HEK293T (cell line): ENCODE measurements around the gene PCDHA8.
"Not testable (repeated sequence)": the region's sequence is repeated elsewhere in the genome, so short reads cannot be mapped to it uniquely, and the experiment has no call there.

Experiments used
- CTCF ChIA-PET: fragments of 350-600 bp; formaldehyde crosslinking; extraction: SDS; loops from one replicate; lab custom pipeline; 2021; ENCODE audit warnings: antibody characterized with exemption, inconsistent platforms; lab: Yijun Ruan, JAX
- POLR2A ChIA-PET: fragments of 350-600 bp; formaldehyde crosslinking; extraction: SDS; loops from one replicate; lab custom pipeline; 2020; ENCODE audit warnings: antibody characterized with exemption, inconsistent platforms; lab: Yijun Ruan, JAX
- DNase-seq: peaks from one replicate; pipeline ENCODE4 v3.0.0; 2012; ENCODE audit warnings: mixed read lengths; ENCODE audit errors: extremely low spot score
- ARNT ChIP-seq: fragments of 450-650 bp; IDR thresholded peaks from 2 replicates; pipeline ENCODE4 v1.6.1; 2017; ENCODE audit warnings: mild to moderate bottlenecking
- BHLHE40 ChIP-seq: fragments of 450-650 bp; IDR thresholded peaks from 2 replicates; pipeline ENCODE4 v1.6.1; 2016; ENCODE audit warnings: mild to moderate bottlenecking, moderate library complexity, borderline replicate concordance
- CTBP1 ChIP-seq: fragments of 450-650 bp; IDR thresholded peaks from 2 replicates; pipeline ENCODE4 v1.6.1; 2016; ENCODE audit warnings: borderline replicate concordance
- ELF4 ChIP-seq: fragments of 450-650 bp; IDR thresholded peaks from 2 replicates; pipeline ENCODE4 v1.6.1; 2017; ENCODE audit warnings: antibody characterized with exemption
- FOXA1 ChIP-seq: fragments of 450-650 bp; IDR thresholded peaks from 2 replicates; pipeline ENCODE4 v1.6.1; 2016; ENCODE audit warnings: mild to moderate bottlenecking
- FOXK2 ChIP-seq: fragments of 450-650 bp; IDR thresholded peaks from 2 replicates; pipeline ENCODE4 v1.6.1; 2016; ENCODE audit warnings: mild to moderate bottlenecking
- FOXM1 ChIP-seq: fragments of 450-650 bp; IDR thresholded peaks from 2 replicates; pipeline ENCODE4 v1.6.1; 2017; ENCODE audit warnings: mild to moderate bottlenecking, borderline replicate concordance
- HDGF ChIP-seq: fragments of 450-650 bp; IDR thresholded peaks from 2 replicates; pipeline ENCODE4 v1.6.1; 2017; ENCODE audit warnings: antibody characterized with exemption, borderline replicate concordance
- L3MBTL2 ChIP-seq: fragments of 450-650 bp; conservative IDR thresholded peaks from 2 replicates; pipeline ENCODE4 v1.6.1; 2016; ENCODE audit warnings: mild to moderate bottlenecking
- LEF1 ChIP-seq: fragments of 450-650 bp; IDR thresholded peaks from 2 replicates; pipeline ENCODE4 v1.6.1; 2017; ENCODE audit warnings: mild to moderate bottlenecking, borderline replicate concordance
- NFRKB ChIP-seq: fragments of 450-650 bp; IDR thresholded peaks from 2 replicates; pipeline ENCODE4 v1.6.1; 2016; ENCODE audit warnings: mild to moderate bottlenecking, moderate library complexity
- PKNOX1 ChIP-seq: fragments of 450-650 bp; IDR thresholded peaks from 2 replicates; pipeline ENCODE4 v1.6.1; 2016
- SP1 ChIP-seq: fragments of 450-650 bp; IDR thresholded peaks from 2 replicates; pipeline ENCODE4 v1.6.1; 2017
- SUZ12 ChIP-seq: fragments of 450-650 bp; IDR thresholded peaks from 2 replicates; pipeline ENCODE4 v1.6.1; 2016; ENCODE audit warnings: mild to moderate bottlenecking
- TARDBP ChIP-seq: fragments of 450-650 bp; IDR thresholded peaks from 2 replicates; pipeline ENCODE4 v1.6.1; 2016
- ZNF384 ChIP-seq: fragments of 450-650 bp; IDR thresholded peaks from 2 replicates; pipeline ENCODE4 v1.6.1; 2016

PCDHA8 gene

GRCh38 chr5:140869555-140869886 lies 28.5 kb downstream of the PCDHA8 start:
- ChIA-PET POLR2A (interaction anchor here (1.3 to 1.4 kb wide), 2 partner anchors 57 to 171 kb away, joined by 4 to 33 read pairs; no protein-coding TSS in a partner anchor), CTCF (interaction anchor here (0.6 to 2.3 kb wide), 20 partner anchors 8 to 312 kb away, joined by 3 to 80 read pairs (median 5); partner anchors contain the start of genes PCDHA1, PCDHA10, PCDHA8 and PCDHAC1)
- DNase-seq = no peak
- no peak for TF ChIP-seq FOXA1
- no peak for TF ChIP-seq ARNT
- TF ChIP-seq SUZ12 = no peak
- TF ChIP-seq BHLHE40 = no peak
- TF ChIP-seq FOXK2 = no peak
- TF ChIP-seq HDGF = no peak
- no peak for TF ChIP-seq ZNF384
- no peak for TF ChIP-seq CTBP1
- no peak for TF ChIP-seq FOXM1
- no peak for TF ChIP-seq TARDBP
- TF ChIP-seq L3MBTL2 = no peak
- no peak for TF ChIP-seq ELF4
- TF ChIP-seq SP1 = no peak
- no peak for TF ChIP-seq NFRKB
- no peak for TF ChIP-seq PKNOX1
- no peak for TF ChIP-seq LEF1

GRCh38 chr5:140870221-140871201 lies 29.5 kb downstream of the PCDHA8 start:
- ChIA-PET POLR2A (no interaction called here), CTCF (interaction anchor here (0.6 to 2.3 kb wide), 8 partner anchors 9 to 175 kb away, joined by 3 to 80 read pairs (median 6); partner anchors contain the start of genes PCDHA10 and PCDHAC1)
- TF ChIP-seq TARDBP = no peak
- no peak for DNase-seq

GRCh38 chr5:140875085-140876065 lies 34.4 kb downstream of the PCDHA8 start, which contains the start of gene PCDHA12:
Gene PCDHA12, plus strand, starts transcription at chr5:140875308. Its CDS starts 165 bp downstream, at chr5:140875473.
- CTCF ChIA-PET = no interaction called here
- TF ChIP-seq ELF4 (no peak), CTBP1 (no peak), LEF1 (no peak), ARNT (no peak), TARDBP (no peak), SUZ12 (no peak), SP1 (no peak), FOXM1 (no peak), ZNF384 (no peak), NFRKB (no peak), L3MBTL2 (no peak), HDGF (no peak), FOXA1 (no peak), PKNOX1 (no peak), FOXK2 (no peak), BHLHE40 (no peak)
- POLR2A ChIA-PET = no interaction called here
- no peak for DNase-seq

- POLR2A ChIA-PET, DNase-seq, CTCF ChIA-PET: not testable (repeated sequence)
Observed at GRCh38 chr5:140876541-140877261, 35.7 kb downstream of the PCDHA8 start.

- ChIA-PET POLR2A (no interaction called here), CTCF (no interaction called here)
- DNase-seq = no peak
- TF ChIP-seq TARDBP = no peak
- no peak for TF ChIP-seq SP1
- TF ChIP-seq PKNOX1 = no peak
- TF ChIP-seq FOXK2 = no peak
- TF ChIP-seq BHLHE40 = no peak
- TF ChIP-seq CTBP1 = no peak
- TF ChIP-seq L3MBTL2 = no peak
- TF ChIP-seq HDGF = no peak
- TF ChIP-seq FOXA1 = no peak
- no peak for TF ChIP-seq ELF4
Observed at GRCh38 chr5:140877262-140877581, 36.2 kb downstream of the PCDHA8 start.
